HCT116 (cell line): ENCODE results near the gene UNKL. TPM values are rescaled to one million over a fixed set of nuclear protein-coding genes. Genes with fewer than 3 reads are reported as not detected.

Experiments
- ATAC-seq: fragments of 200-7000 bp; cut with Tn5 transposase; 2 replicates; pipeline ENCODE4 v1.9.1; 2020; ENCODE audit warnings: mild to moderate bottlenecking, moderate library complexity
- BruUV-seq: library from RNA; stranded (reverse); fragments of 400-500 nt; replicated peaks from 2 replicates; lab custom pipeline; 2021; lab: Mats Ljungman, UMichigan
- CTCF ChIA-PET: fragments of 300-600 bp; sonication (Branson Sonifier 250); formaldehyde crosslinking; loops from one replicate; lab custom pipeline; 2021; ENCODE audit warnings: antibody characterized with exemption; lab: Charles Lee
- POLR2A ChIA-PET: fragments of 300-600, 350-600 bp; sonication (Branson Sonifier 250); formaldehyde crosslinking; loops from one replicate; lab custom pipeline; 2021; ENCODE audit warnings: antibody characterized with exemption; lab: Charles Lee
- RAD21 ChIA-PET, 2 experiments: fragments of 300-600 bp; sonication (Branson Sonifier 250); formaldehyde crosslinking; loops; one replicate each; lab custom pipeline; 2023; ENCODE audit warnings: low total read pairs in 2 of 2; ENCODE audit not compliant: uncharacterized antibody in 2 of 2, unreplicated experiment in 2 of 2, low non-redundant PET in 1 of 2; lab: Charles Lee
- DNase-seq: peaks from one replicate; pipeline ENCODE4 v3.0.0-alpha.2; 2010; ENCODE audit warnings: low read depth, low spot score
- H2AFZ ChIP-seq: fragments of 200-600 bp; shearing (Covaris generic), sonication (generic); 2 replicates; pipeline ENCODE4 v1.6.1; 2017; ENCODE audit warnings: low read depth, mixed run types, mixed read lengths, antibody characterized with exemption, low read length; ENCODE audit not compliant: poor library complexity, severe bottlenecking
- H3K27ac ChIP-seq: 2 replicates; pipeline ENCODE4 v1.5.1; 2012; ENCODE audit warnings: low read depth, low read length
- H3K27me3 ChIP-seq: fragments of 200-600 bp; sonication (generic); 2 replicates; pipeline ENCODE4 v1.6.1; 2016; ENCODE audit warnings: mixed run types, low read length, mixed read lengths; ENCODE audit not compliant: insufficient read depth
- H3K36me3 ChIP-seq, 2 experiments: fragments of 200-500 bp in 1 of 2; fragments of 200-600 bp in 1 of 2; sonication (Bioruptor generic) in 1 of 2; sonication (generic) in 1 of 2; 2 replicates each; pipeline versions ENCODE4 v1.5.1 to v1.6.1; 2014 to 2016; ENCODE audit warnings: low read length in 2 of 2, inconsistent platforms in 1 of 2, mixed read lengths in 1 of 2, mixed run types in 1 of 2; ENCODE audit not compliant: insufficient read depth in 2 of 2, control insufficient read depth in 1 of 2
- H3K4me1 ChIP-seq, 2 experiments: fragments of 200-600 bp in 1 of 2; sonication (generic) in 1 of 2; 2 replicates each; pipeline versions ENCODE4 v1.5.1 to v1.6.1; 2012 to 2017; ENCODE audit warnings: low read length in 2 of 2, inconsistent platforms in 1 of 2, mild to moderate bottlenecking in 1 of 2, mixed read lengths in 1 of 2, mixed run types in 1 of 2, moderate library complexity in 1 of 2; ENCODE audit not compliant: insufficient read depth in 2 of 2, control insufficient read depth in 1 of 2
- H3K4me2 ChIP-seq: fragments of 200-600 bp; sonication (generic); 2 replicates; pipeline ENCODE4 v1.6.1; 2017; ENCODE audit warnings: mixed run types, low read length, mixed read lengths
- H3K4me3 ChIP-seq, 2 experiments: fragments of 200-600 bp in 1 of 2; sonication (generic) in 1 of 2; replicated peaks in 1 of 2; 2 replicates each; pipeline ENCODE4 v1.5.1; 2011 to 2016; ENCODE audit warnings: low read length in 2 of 2, control low read depth in 1 of 2, low read depth in 1 of 2, mild to moderate bottlenecking in 1 of 2, mixed read lengths in 1 of 2, mixed run types in 1 of 2
- H3K79me2 ChIP-seq: fragments of 200-600 bp; sonication (generic); 2 replicates; pipeline ENCODE4 v1.6.1; 2017; ENCODE audit warnings: mild to moderate bottlenecking, mixed run types, low read length, moderate library complexity, mixed read lengths; ENCODE audit not compliant: insufficient read depth
- H3K9ac ChIP-seq: fragments of 200-600 bp; sonication (generic); 2 replicates; pipeline ENCODE4 v1.6.1; 2016; ENCODE audit warnings: low read length, mixed read lengths
- H3K9me2 ChIP-seq: fragments of 200-600 bp; sonication (generic), shearing (Covaris generic); 2 replicates; pipeline ENCODE4 v1.6.1; 2017; ENCODE audit warnings: mixed run types, mild to moderate bottlenecking, moderate library complexity; ENCODE audit not compliant: insufficient read depth
- H3K9me3 ChIP-seq, 2 experiments: fragments of 200-500 bp in 1 of 2; fragments of 200-600 bp in 1 of 2; sonication (Bioruptor generic) in 1 of 2; sonication (generic) in 1 of 2; 2 replicates each; pipeline ENCODE4 v1.6.1; 2014 to 2017; ENCODE audit warnings: low read length in 2 of 2, mixed read lengths in 2 of 2, inconsistent platforms in 1 of 2, low read depth in 1 of 2, mild to moderate bottlenecking in 1 of 2, mixed run types in 1 of 2, moderate library complexity in 1 of 2; ENCODE audit not compliant: control insufficient read depth in 1 of 2, insufficient read depth in 1 of 2
- H4K20me1 ChIP-seq: fragments of 200-600 bp; sonication (generic), shearing (Covaris generic); 2 replicates; pipeline ENCODE4 v1.6.1; 2017; ENCODE audit warnings: mixed run types, mild to moderate bottlenecking, moderate library complexity; ENCODE audit not compliant: insufficient read depth
- CBX3 ChIP-seq: IDR thresholded peaks from 2 replicates; pipeline ENCODE4 v1.6.1; 2012; ENCODE audit warnings: low read depth
- CEBPB ChIP-seq: IDR thresholded peaks from 2 replicates; pipeline ENCODE4 v1.6.1; 2012; ENCODE audit warnings: low read depth
- EGR1 ChIP-seq: IDR thresholded peaks from 2 replicates; pipeline ENCODE4 v1.6.1; 2012; ENCODE audit warnings: low read depth
- ELF1 ChIP-seq: IDR thresholded peaks from 2 replicates; pipeline ENCODE4 v1.6.1; 2012; ENCODE audit warnings: low read depth, borderline replicate concordance
- FOSL1 ChIP-seq: IDR thresholded peaks from 2 replicates; pipeline ENCODE4 v1.6.1; 2012; ENCODE audit warnings: low read depth
- POLR2A ChIP-seq: IDR thresholded peaks from 2 replicates; pipeline ENCODE4 v1.7.0; 2011; ENCODE audit warnings: borderline replicate concordance; ENCODE audit not compliant: insufficient read depth, insufficient read length; ENCODE audit errors: extremely low read depth
- POLR2AphosphoS5 ChIP-seq: IDR thresholded peaks from 2 replicates; pipeline ENCODE4 v1.6.1; 2011; ENCODE audit warnings: mild to moderate bottlenecking, low read depth, low read length, moderate library complexity
- RAD21 ChIP-seq: IDR thresholded peaks from 2 replicates; pipeline ENCODE4 v1.6.1; 2012; ENCODE audit warnings: low read depth, mild to moderate bottlenecking
- REST ChIP-seq: IDR thresholded peaks from 2 replicates; pipeline ENCODE4 v1.6.1; 2012; ENCODE audit warnings: low read depth
- TCF7L2 ChIP-seq: IDR thresholded peaks from 2 replicates; pipeline ENCODE4 v1.7.0; 2011; ENCODE audit warnings: borderline replicate concordance, inconsistent platforms; ENCODE audit not compliant: insufficient read depth, insufficient read length; ENCODE audit errors: extremely low read depth
- YY1 ChIP-seq: IDR thresholded peaks from 2 replicates; pipeline ENCODE4 v1.6.1; 2011; ENCODE audit warnings: low read length, low read depth, moderate library complexity, mild to moderate bottlenecking; ENCODE audit not compliant: insufficient replicate concordance; ENCODE audit errors: extremely low read depth
- ZFX ChIP-seq: fragments of 450-650 bp; IDR thresholded peaks from 2 replicates; pipeline ENCODE4 v1.6.1; 2017
- ZNF274 ChIP-seq: fragments of 200-500 bp; sonication (Bioruptor generic); IDR thresholded peaks from 2 replicates; pipeline ENCODE4 v1.6.1; 2014; ENCODE audit warnings: mild to moderate bottlenecking, low read depth, low read length, inconsistent platforms
- intact Hi-C: fragments of 100-400 bp; cut with micrococcal nuclease; formaldehyde crosslinking; loops from 2 replicates; pipeline ENCODE4 v1.10.0; 2022
- total RNA-seq: library from RNA; stranded (reverse); gene quantifications from one replicate; pipeline ENCODE4 v1.2.1, GENCODE V29; 2021; ENCODE audit not compliant: unreplicated experiment
- TF ChIP-seq, protein P1 (sequence below): IDR thresholded peaks from 2 replicates; pipeline ENCODE4 v1.6.1; 2012

Gene UNKL
- total RNA-seq, 1 experiment from 2014 or later: 24.9 TPM

DNA sequence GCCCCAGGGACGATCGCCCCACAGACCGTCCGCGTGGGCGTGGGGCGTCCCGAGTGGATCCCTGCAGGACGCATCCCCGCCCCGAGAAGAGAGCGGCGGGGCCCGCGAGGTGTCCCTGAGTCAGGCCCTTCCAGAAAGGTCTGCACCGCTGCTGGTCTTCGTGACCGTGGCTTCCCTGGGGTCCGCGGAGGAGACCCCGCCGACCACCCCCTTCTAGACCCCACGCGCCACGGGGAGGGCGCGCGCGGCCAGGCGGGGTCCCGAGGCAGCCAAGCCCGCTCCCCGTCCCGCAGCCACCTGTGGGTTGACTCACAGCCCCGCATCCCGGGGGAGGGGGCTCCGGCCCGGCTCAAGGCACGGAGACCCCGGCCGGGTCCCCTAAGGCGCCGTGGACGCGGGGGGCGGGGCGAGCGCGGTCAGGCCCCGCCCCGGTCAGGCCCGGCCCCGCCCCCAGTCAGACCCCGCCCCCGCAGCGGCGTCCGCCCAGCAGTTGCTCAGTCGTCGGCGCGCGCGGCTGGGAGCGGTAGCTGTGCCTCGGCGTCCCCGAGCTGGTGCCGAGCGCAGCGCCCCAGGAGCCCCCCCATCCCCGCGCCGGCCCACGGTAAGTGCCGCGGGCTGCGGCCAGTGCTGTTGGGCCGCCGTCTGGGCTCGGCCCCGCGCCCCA, 81.2 kb downstream of the UNKL start, which contains the start of gene BAIAP3:
TSS of gene BAIAP3 (plus strand) at position 497 of the 664 bp plus-strand sequence. CDS start 4,905 bp downstream, outside the sequence.
- peaks cover 17 to 34% of the 10 kb centered on the region in 2 experiments; a peak in 3 of 4 replicates for H3K4me1 ChIP-seq
- ATAC-seq (peak; percentile 79), DNase-seq (no peak)
- no peaks in the 10 kb centered on the region; a peak in 1 of 4 replicates for H3K9me3 ChIP-seq
- H3K9ac ChIP-seq: peak within 1 kb of the TSS; percentile 67
- H3K4me2 ChIP-seq: peak within 1 kb of the TSS; percentile 87
- peak within 1 kb of the TSS; percentile 67; the same call in 1 of the 2 replicates for H3K27ac ChIP-seq
- intact Hi-C loops: no loop called here
- H3K79me2 ChIP-seq: no peaks in the 10 kb centered on the region
- RAD21 ChIA-PET: no interaction called here
- no peaks in the 10 kb centered on the region for H3K27me3 ChIP-seq
- BruUV-seq: no TSS peak
- H3K9me2 ChIP-seq: no peaks in the 10 kb centered on the region
- CTCF ChIA-PET: no interaction called here
- TF ChIP-seq EGR1: no peak; the same call in 1 of the 2 replicates
- no peak for TF ChIP-seq CEBPB
- no peak for TF ChIP-seq CBX3
- TF ChIP-seq ZFX: no peak
- no peak for TF ChIP-seq ZNF274
- no peak for TF ChIP-seq RAD21
- TF ChIP-seq POLR2A: peak; percentile 60
- peak; percentile 95 for TF ChIP-seq POLR2AphosphoS5
- TF ChIP-seq TCF7L2: no peak
- TF ChIP-seq FOSL1: no peak
- no peaks in the 10 kb centered on the region for H4K20me1 ChIP-seq
- peak within 1 kb of the TSS; percentile 52 to 72 for H3K4me3 ChIP-seq
- H3K36me3 ChIP-seq: no peaks in the 10 kb centered on the region
- no peak within 1 kb of the TSS for H2AFZ ChIP-seq
- POLR2A ChIA-PET: interaction anchor here (1.0 kb wide), 1 partner anchor 9 kb away, joined by 10 read pairs; no protein-coding TSS in a partner anchor

GRCh38 chr16:1332618-1333148, 81.8 kb downstream of the UNKL start:
- Histone ChIP-seq H2AFZ (no peak overlapping the region), H3K36me3 (no peaks in the 10 kb centered on the region), H3K4me3 (no peak overlapping the region), H3K9ac (no peak overlapping the region), H3K27ac (peak overlapping the region; percentile 44; the same call in 1 of the 2 replicates), H3K27me3 (no peaks in the 10 kb centered on the region), H3K4me1 (peaks cover 15 to 30% of the 10 kb centered on the region in 2 experiments; a peak in 3 of 4 replicates), H3K79me2 (no peaks in the 10 kb centered on the region), H3K9me2 (no peaks in the 10 kb centered on the region), H3K4me2 (peak overlapping the region; percentile 87; the same call in 1 of the 2 replicates), H4K20me1 (no peaks in the 10 kb centered on the region), H3K9me3 (no peaks in the 10 kb centered on the region; a peak in 1 of 4 replicates)
- intact Hi-C loops: no loop called here
- POLR2A ChIA-PET: interaction anchor here (1.0 kb wide), 1 partner anchor 24 kb away, joined by 3 read pairs; no protein-coding TSS in a partner anchor
- no peak for ATAC-seq
- CTCF ChIA-PET: interaction anchor here (1.1 kb wide), 1 partner anchor 17 kb away, joined by 3 read pairs; no protein-coding TSS in a partner anchor
- DNase-seq: no peak
- BruUV-seq: no TSS peak
- RAD21 ChIA-PET: no interaction called here
- TF ChIP-seq, protein P1, sequence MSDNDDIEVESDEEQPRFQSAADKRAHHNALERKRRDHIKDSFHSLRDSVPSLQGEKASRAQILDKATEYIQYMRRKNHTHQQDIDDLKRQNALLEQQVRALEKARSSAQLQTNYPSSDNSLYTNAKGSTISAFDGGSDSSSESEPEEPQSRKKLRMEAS: no peak
- TF ChIP-seq ELF1 (no peak), YY1 (no peak), REST (no peak)
